Mesenteric fat pad (tissue), 1 donor: Measurements from ENCODE around the gene BHLHA15. TPM values are rescaled to one million over a fixed set of nuclear protein-coding genes. Genes with fewer than 3 reads are reported as not detected.
A peak's percentile ranks its signal among the peaks of the same experiment; 100 is the strongest.

Source experiments
- DNase-seq: peaks from one replicate; pipeline ENCODE4 v3.0.0-alpha.2; 2020; ENCODE audit warnings: low spot score
- long read RNA-seq: library from polyadenylated mRNA; unstranded; transcript quantifications from one replicate; pipeline ENCODE4 v2.0.0, GENCODE V29; 2020
- total RNA-seq: library from RNA; stranded (reverse); fragmentation: NEBNext Ultra II Directional; extraction: Animal tissue kit (Norgen Biotek cat#: 25700); gene quantifications from one replicate; pipeline ENCODE4 v1.2.1, GENCODE V29; 2021
- donor health status: DM: yes; HTN: yes; CAD: no.

Gene BHLHA15
- total RNA-seq, result 0.67 TPM
- long read RNA-seq, partial matches to known transcripts, result 0 of 1 reads
- long read RNA-seq, other reads (novel, unspliced or antisense), result 0 of 1 reads

DNA sequence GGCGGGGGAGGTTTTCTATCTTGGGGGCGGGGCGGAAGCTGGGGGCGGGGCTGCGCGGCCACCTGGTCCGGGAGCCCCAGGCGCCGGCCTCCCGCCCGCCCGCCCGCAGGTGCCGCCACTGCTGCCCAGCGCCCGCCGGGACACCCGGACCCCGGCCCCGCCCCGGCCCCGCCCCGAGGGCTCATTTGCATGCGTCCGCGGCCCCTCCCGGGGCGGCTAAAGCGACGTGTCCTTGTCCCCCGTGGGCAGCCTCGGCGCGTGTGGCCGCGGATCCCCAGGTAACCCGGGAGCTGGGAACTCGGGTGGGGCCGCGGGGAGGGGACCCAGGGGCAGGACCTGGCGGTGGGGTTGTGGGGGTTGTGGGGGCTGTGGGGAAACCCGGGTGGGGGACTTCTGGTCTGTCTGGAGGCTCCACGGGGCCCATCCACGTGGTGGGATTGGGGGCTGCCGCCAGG, at the start of gene BHLHA15:
TSS of gene BHLHA15 (plus strand) at position 219 of the 455 bp plus-strand sequence. CDS start 871 bp downstream, outside the sequence.
- DNase-seq, result peak; percentile 86

DNA sequence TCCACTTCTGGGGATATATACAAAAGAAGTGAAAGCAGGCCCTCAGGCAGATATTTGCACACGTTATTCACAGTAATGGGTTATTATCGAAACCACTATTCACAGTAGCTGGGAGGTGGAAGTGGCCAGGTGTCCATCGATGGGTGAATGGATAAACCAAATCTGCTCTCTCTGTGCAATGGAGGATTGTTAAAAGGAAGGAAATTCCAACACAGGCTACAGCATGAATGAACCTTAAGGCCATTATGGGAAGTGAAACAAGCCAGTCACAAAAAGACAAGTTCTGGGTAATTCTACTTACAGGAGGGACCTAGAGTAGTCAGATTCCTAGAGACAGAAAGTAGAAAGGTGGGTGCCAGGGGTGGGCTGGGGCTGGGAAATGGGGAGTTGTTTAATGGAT, 48.5 kb upstream of the BHLHA15 start:
- DNase-seq, result no peak

DNA sequence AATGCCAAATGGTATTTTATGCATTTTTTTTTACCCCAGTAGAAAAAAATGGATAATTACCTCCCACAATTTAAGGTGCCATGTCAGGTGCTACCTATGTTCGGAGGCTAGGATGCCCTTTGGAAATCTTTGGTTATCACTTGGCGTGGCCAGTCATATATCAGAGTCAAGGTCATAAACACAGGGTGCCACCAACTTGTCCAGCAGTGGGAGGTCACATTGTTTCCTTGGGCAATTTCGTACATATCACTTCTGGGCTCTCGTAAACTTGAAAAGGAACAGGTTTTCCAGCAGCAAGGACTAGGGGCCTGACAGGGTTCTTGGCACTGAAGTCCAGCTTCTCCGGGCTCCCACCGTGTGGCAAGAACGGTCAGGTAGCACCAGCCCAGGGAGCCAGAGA, 48.0 kb upstream of the BHLHA15 start:
- DNase-seq, result no peak

DNA sequence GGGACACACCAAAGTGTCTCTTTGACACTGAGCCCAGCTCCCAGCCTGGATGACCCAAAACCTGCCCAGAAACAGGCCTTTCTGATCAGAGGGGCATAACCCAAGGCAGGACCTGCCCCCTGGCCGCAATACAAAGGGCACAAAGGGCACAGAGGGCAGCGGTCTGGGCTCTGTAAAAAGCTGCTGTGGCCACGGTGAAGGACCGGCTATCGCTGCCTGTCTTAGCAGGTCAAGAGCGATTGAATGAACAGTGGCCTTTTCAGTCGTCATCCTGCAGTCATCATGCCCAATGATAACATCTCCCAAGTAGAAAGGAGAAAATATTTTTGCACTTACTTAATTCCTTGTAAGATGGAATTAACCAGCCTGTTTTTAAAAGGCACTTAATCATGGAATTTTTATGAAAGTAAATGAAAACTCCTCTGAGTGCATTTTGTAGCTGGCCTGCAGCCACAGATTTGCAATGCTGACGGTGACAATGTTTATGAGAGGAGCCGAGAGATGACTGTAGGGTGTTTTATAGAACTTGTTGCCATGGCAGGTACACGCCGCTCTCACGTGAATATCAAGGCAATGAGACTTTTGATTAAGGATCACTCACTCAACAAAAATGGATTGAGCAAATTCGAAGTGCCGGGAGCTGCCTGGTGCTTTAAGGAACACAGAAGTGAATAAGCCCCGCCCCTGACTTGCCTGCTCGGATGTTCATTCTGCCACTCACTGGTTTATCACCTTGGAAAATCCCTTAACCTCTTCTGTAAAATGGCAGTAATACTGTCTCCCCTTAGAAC, 47.3 kb upstream of the BHLHA15 start:
- DNase-seq, result no peak

DNA sequence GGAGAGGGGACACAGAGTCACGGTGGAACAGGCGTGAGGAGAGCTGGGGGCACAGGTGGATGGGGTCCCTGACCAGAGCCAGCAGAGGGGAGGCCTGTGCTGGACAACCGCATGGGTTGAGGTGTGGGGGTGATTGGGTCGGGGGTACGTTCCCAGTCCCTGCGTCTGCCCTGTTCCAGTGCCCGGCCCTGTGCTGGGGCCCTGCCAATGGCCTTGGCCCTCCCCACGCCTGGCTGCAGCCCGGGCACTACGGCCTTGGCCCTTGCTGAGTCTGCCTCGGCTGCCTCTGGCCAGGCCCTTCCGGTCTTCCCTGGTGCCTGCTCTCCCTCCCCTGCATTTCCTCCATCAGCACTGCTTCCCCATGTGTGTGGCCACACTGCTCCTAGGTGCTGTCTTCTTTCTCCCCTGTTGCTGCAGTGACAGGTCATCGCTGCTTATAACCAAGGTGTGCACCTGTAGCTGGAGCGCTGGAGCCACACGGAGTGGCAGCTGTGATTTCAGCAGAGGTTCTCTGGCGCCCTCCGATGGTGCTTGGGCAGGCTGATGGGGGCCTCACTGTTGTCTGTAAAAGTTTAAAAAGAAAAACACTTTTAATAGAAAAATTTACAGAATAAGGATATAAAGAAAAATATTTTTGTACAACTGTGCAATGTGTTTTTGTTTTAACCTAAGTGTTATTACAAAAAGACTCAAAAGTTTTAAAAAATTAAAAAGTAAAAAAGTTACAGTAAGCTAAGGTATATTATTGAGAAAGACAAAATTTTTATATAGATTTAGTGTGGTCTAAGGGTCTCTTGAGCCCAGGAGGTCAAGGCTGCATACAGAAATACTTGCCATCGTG, 45.2 kb upstream of the BHLHA15 start:
- DNase-seq, result no peak

DNA sequence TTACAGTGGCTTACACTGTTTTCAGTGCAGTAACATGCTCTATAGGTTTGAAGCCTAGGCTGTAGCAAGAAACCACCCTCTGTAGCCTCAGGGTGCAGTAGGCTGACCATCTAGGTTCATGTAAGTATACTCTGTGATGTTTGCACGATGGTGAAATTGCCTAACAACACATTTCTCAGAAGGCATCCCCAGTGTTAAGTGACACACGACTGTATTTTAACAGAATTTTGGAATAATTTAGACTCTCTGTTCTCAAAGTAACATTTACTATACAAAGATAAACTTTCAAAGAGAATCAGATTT, 44.6 kb upstream of the BHLHA15 start:
- DNase-seq, result no peak

DNA sequence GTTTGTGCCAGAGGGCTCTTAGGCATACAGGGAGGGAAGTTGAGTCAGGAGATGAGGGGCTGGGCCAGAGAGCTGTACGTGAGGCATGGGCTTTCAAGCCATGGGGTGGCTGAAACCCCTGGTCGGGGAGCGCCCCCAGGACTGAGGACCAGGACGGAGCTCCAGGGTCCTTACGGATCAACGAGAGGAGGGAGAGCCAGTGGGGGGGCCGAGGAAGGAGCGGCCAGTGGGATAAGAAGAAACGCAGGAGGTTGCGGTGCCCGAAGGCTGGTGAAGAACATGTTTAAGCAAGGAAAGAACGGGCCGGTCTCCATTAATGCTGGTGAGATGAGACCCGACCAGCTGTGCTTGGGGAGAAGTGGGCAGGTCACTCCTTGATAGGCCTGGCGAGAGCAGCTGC, 43.6 kb upstream of the BHLHA15 start:
- no peak for DNase-seq

DNA sequence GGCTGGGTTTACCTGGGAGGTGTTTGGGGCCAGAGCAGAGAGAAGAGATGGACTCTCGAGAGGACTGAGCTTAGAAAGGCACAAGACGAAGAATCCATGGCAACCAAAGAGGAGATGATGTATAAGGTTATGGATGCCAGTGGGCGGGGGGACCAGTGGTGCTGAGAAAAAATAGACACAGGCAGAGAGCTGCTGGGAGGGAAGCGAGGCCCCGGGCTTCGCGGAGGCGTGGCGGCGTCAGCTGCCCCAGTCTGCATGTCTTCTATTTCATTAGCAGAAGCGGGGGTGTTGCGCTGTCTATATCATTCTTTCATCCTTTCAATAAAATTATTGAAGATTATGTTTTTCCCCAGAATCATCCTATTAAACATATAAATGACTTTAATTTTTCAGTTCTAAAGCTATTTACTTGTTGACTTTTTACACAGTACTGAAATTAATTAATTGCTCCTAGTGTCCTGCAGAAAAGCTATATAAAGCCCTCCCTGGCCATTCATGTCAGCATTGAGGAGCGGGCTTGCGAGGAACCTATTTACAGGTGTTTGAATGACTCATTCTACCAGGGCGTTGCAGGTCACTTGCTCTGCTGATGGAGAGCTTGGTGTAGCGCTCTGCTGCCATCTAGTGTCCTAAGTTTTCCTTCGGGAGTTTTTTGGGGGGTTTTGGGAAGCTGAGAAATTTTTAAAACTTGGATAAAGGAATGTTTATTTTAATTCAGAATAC, 42.9 kb upstream of the BHLHA15 start:
- no peak for DNase-seq

DNA sequence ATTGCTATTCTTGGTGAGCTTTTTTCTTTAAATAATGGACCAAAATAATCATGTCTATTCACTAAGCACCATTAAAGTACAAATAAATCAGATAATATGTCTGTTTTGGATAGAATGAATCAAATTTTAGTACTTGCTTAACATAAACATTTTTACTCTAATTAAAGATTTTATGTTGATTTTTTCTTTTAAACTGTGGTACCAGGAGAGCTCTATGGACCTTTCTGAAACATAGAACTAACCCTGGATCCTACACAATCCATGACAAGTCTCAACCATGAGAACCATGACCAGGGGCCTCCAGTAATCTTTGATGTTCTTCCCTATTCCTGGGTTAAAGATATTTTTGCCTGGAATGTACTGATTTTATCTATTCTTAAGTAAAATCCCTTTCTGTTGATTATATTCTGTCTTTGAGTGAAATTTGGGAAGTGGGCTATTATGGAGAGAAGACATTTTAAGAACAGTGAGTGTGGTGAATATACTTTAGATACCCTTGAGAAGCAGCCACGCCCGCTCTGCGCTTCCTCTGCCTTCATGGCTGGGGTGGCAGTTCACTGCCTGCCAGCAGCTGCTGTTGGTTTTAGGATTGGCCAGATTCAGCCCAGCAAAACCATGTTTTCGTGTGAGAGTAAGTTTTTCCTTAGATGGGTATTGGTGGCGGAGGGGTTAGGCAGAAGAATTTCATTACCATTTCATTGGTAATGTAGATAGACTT, 42.2 kb upstream of the BHLHA15 start:
- DNase-seq, result no peak

DNA sequence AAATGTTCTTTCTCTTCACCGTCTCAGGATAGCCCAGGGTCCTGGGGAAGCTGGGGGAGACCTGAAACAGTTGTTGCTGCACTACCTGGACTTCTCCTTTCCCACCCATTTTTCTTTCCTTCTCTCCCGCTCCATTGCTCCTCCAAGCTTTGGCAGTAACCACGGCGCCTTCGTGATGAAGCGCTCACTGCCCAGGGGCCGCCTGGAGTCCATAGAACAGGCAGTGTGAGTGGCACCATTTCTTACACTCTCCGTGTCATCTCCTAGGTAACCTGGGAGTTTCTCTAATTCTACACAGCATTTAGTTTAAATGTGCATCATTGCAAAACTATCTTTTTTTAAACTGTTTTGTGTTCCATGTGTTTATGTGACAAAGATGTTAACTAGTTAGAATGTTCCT, 40.3 kb upstream of the BHLHA15 start:
- no peak for DNase-seq

DNA sequence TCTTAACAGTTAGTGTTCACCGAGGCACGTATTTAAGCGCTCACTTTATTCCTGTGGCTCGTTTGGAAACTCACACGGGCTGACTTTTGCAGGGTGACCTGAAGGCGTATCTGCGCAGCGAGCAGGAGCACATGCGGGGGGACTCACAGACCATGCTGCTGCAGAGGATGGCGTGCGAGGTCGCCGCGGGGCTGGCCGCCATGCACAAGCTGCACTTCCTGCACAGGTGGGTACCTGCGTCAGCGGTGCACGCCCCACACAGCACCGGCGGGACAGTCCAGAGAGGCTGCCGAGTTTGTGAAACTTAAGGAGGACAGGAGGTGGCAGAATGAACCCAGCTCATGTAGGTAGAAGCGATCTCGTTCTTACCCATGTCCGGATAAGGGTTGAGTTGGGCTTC, 39.8 kb upstream of the BHLHA15 start:
- no peak for DNase-seq

DNA sequence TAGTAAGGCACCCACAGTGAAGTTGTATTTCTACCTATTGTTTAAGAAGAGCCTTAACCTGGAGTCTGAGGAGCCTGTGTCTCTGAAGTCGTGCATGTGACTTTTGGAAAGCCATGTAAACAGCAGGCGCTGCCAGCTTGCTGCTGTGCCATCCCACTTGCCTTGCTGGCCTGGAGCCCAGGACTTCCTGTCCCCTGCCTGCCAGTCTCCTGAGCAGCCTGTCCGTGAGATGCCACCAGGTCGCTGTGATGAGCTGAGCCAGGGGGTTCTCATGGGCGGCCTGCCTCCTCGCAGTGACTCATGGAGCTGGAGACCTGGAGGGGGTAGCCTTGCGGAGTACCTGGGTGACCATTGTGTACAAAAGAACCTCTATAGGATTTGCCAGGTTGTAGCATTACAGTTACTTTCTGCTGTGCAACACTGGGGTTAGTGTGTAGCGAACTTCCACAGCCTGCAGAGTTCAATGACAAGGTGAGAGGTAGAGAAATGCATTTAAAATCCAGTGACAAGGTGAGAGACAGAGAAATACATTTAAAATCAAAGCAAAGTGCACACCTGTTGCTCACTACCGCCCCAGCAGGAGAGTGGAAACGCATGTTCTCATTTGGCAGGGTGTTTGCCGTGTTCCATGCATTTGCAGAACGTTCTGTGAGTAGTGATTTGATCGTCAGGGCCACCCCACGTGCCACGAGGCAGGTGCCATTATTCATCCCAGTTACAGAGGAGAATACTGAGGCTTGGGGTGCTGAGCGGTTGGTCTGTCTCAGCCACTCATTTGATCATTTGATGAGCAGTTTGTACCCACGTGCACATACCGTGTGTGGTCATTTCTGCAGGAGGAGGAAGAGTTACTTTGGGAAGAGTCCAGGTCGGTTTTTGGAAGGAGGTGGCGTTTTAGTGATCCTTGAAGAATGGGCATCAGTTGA, 36.6 kb upstream of the BHLHA15 start:
- no peak for DNase-seq

DNA sequence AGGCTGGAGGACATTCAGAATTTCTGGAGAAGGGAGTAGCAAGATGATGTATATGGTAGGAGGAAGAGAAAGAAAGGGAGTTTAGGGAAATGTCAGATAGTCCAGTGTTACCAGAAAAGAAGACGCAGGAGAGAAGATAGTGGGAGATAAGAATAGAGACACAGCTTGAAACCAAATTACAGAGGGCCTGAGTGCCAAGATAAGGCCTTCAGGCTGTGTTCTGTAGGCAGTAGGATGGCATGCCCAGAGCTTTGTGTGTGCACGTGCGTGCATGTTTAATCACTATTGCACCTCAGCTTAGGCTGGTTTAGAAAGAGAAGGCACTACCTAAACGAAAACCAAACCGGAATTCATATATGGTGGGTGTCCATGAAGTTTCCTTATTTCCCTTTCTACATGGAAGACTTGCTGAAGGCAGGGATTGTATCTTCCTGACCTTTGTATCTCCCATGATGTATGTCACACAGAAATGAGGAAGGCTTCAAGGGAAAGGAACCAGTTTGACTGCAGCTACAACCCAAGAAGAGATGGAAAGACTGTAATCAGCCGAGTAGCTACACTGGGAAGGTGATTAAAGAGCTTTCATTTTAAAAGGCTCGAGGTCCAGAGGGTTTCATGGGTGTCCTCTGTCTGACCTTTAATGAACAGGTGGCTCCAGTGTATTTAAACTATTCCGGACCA, 35.8 kb upstream of the BHLHA15 start:
- DNase-seq, result no peak

DNA sequence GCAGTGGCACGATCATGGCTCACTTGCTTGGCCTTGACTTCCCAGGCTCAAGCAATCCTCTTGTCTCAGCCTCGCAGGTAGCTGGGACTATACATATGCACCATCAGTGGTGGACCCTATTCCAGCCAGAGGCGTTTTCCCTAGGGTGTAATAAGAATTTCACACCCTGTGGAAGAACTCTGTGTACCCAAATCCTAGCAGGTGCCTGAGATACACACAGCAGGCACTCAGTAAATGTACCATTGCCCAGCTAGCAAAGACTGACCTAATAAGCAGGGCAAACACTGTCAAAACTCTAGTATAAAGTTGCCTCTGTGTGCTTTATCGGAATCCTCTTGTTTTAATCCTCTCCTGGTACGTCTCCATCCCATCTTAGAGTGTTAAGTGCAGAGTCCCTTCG, 33.7 kb upstream of the BHLHA15 start:
- DNase-seq, result no peak

DNA sequence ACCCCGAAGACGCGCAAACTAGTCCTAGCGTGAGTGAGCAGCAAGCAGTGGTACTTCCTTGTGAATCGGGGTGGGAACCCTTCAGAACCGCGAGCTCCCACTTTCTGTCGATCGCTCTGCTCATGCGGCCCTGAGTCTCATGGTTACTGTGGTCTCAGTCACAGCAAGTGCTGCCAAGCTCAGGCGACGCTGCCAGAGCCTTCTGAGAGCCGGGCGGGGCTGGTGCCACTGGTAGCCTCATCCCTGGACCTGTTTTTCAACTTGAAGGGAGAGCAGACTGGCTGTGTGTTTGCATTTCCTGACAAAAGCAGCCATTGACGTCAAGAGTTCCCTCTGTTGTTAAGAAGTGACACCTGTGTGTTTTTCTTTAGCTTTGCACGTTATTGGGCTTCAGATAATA, 32.9 kb upstream of the BHLHA15 start:
- DNase-seq, result no peak

DNA sequence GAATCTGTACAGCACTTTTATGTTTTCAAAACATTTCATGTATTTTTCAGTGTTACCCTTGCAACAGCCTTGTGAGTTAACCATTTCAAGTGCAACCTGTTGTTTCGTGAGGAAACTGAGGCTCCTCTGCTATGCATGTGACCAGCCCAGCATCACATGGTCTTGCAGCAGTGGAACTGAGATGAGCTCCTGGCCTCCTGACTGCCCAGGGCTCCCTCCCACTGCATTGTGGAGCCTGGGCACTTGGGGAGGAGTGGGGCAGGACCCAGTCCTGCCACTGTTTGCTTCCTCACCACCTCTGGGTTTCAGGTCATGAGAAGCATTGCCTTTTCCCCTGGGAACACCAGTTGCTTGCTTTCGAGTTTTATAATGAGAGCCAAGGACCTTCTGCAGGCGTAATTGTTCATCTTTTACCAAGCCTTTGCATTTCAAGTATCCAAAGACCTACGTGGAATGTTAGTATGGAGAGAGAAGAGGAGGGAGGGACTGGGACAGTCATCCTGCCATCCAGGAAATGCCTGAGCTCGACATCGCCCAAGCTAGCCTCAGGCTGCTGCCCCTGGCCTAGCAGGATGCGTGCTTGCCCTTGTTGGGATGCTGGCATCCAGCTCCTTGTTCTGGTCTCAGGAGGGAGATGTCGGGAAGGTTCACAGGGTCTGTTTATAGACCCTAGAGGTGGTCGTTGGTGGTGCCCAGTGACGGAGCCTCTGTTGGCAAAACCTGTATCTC, 32.3 kb upstream of the BHLHA15 start:
- DNase-seq, result no peak

DNA sequence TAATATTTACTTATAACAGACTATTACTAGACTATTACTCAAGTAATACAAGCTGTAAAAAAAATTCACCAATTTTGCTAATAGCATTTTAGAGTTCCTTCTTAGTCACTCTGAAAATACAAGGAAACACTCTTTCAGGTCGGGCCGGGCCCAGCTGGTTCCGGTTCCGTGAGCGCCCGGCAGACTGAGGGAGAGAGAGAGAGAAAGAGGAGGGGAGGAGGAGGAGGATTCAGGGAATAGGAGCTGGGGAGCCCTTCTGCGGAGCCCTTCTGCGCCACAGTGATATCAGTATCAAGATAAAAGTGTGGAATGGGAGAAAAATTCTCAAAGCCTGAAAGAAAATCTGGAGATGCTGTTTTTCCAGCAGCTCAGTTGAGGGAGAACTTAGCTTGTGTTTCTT, 30.5 kb upstream of the BHLHA15 start:
- no peak for DNase-seq

DNA sequence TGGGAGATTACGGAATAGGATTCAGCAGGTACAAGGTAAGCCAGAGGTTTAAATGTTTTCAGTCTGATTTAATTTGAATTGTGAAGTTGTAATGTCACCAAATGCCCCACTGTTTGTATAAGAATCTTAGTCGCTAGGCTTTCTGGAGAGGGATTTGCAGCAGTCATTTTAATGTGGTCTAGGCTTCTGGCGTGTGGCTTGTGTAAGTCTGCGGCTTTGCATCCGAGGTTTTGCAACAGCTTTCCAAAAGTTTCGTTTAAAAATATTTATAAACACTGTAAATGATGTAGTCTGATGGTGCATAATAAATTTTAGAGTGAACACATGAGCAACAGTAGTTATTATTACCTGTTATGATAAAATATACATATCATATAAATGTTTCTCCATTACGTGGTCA, 26.1 kb upstream of the BHLHA15 start:
- no peak for DNase-seq
